Measurements from ENCODE around the gene KCNJ13. TPM values are rescaled to one million over a fixed set of nuclear protein-coding genes. Genes with fewer than 3 reads are reported as not detected.

KCNJ13 gene
- total and polyA plus RNA-seq, 4 donors: 0.08 to 0.79 TPM; not detected in 2

DNA sequence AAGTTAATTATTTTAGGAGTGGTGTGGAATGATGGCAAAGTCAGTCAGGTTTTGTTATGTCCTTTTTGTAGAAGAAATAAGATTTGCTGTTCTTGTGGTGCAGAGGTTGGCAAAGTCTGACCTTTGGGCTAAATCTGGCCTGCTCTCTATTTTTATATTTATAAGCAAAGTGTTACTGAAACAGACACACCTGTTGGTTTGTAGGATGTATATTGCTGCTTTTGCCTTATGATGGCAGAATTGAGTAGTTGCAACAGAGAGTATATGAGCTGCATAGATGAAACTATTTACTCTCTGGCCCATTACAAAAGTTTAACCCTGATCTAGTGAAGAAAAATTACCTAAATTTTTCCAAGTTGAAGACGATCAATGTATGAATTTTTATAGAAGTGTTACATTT, 34.1 kb upstream of the KCNJ13 start:
- Histone ChIP-seq H3K36me3 (ENCODE audit: control insufficient read depth in 4 of 4, insufficient read depth in 3 of 4, low read depth in 1 of 4, low read length in 3 of 4) (peaks cover 11 to 59% (median 55%) of the 10 kb centered on the region in 4 donors), H3K4me1 (ENCODE audit: control insufficient read depth in 4 of 4, insufficient read depth in 4 of 4, low read length in 3 of 4) (no peaks in the 10 kb centered on the region), H3K27ac (ENCODE audit: low read depth in 1 of 2, low read length in 2 of 2) (no peak overlapping the region), H3K9ac (ENCODE audit: low read depth in 1 of 2, low read length in 2 of 2) (no peak overlapping the region), H3K27me3 (ENCODE audit: control insufficient read depth in 4 of 4, insufficient read depth in 4 of 4, low read length in 3 of 4) (no peaks in the 10 kb centered on the region), H3K9me3 (ENCODE audit: control insufficient read depth in 4 of 4, low read length in 3 of 4) (no peaks in the 10 kb centered on the region), H3K4me3 (ENCODE audit: low read depth in 1 of 3, low read length in 3 of 3) (no peak overlapping the region)
- no peak for DNase-seq (ENCODE audit: low spot score)
- TF ChIP-seq YY1 (IDR thresholded peaks at IDR 0.05) (no peak), FOXA1 (IDR thresholded peaks at IDR 0.05) (no peak), TAF1 (conservative IDR thresholded peaks at IDR 0.05) (no peak), SP1 (IDR thresholded peaks at IDR 0.05) (no peak), RXRA (IDR thresholded peaks at IDR 0.05) (no peak), JUND (IDR thresholded peaks at IDR 0.05) (no peak), GABPA (IDR thresholded peaks at IDR 0.05 in 1 of 2, conservative IDR thresholded peaks at IDR 0.05 in 1 of 2) (no peak), NR2F2 (IDR thresholded peaks at IDR 0.05) (no peak)
- TF ChIP-seq, protein P1, sequence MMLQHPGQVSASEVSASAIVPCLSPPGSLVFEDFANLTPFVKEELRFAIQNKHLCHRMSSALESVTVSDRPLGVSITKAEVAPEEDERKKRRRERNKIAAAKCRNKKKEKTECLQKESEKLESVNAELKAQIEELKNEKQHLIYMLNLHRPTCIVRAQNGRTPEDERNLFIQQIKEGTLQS (IDR thresholded peaks at IDR 0.05): no peak
- TF ChIP-seq, protein P2, sequence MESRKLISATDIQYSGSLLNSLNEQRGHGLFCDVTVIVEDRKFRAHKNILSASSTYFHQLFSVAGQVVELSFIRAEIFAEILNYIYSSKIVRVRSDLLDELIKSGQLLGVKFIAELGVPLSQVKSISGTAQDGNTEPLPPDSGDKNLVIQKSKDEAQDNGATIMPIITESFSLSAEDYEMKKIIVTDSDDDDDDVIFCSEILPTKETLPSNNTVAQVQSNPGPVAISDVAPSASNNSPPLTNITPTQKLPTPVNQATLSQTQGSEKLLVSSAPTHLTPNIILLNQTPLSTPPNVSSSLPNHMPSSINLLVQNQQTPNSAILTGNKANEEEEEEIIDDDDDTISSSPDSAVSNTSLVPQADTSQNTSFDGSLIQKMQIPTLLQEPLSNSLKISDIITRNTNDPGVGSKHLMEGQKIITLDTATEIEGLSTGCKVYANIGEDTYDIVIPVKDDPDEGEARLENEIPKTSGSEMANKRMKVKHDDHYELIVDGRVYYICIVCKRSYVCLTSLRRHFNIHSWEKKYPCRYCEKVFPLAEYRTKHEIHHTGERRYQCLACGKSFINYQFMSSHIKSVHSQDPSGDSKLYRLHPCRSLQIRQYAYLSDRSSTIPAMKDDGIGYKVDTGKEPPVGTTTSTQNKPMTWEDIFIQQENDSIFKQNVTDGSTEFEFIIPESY (IDR thresholded peaks at IDR 0.05): no peak
- WGBS: 98% methylated on average over 1 of the region's 1 CpG

DNA sequence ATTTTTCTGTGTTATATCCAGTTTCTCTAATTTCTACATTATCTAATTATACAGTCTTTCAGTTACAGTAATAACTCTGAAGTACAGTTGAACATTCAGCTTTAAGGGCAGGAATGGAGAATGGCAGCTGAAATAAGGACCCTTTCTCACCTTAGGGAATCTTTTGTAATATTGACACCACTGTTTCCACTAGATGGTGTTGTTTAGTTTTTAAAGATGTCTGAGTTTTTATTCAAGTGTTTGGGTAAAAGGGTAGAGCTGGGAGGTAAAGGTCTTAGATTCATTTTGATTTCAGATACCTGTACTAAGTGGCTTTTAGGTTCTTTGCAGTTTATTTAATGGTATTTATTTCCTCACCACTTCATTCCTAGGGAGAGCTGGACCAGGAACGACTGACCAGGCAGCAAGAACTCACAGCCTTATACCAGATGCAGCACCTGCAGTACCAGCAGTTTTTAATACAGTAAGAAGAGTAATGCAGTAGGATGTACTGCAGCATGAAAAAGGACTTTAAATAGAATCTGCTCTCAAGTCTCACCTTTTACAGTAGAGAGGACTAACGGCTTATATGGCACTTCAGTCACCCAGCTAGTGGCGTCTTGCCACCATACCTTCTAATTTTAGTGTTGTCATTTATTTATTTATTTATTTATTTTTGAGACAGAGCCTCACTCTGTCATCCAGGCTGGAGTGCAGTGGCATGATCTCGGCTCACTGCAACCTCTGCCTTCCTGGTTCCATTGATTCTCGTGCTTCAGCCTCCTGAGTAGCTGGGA, 33.2 kb upstream of the KCNJ13 start:
- WGBS: 92% methylated on average over 5 of the region's 5 CpGs
- TF ChIP-seq, protein P3, sequence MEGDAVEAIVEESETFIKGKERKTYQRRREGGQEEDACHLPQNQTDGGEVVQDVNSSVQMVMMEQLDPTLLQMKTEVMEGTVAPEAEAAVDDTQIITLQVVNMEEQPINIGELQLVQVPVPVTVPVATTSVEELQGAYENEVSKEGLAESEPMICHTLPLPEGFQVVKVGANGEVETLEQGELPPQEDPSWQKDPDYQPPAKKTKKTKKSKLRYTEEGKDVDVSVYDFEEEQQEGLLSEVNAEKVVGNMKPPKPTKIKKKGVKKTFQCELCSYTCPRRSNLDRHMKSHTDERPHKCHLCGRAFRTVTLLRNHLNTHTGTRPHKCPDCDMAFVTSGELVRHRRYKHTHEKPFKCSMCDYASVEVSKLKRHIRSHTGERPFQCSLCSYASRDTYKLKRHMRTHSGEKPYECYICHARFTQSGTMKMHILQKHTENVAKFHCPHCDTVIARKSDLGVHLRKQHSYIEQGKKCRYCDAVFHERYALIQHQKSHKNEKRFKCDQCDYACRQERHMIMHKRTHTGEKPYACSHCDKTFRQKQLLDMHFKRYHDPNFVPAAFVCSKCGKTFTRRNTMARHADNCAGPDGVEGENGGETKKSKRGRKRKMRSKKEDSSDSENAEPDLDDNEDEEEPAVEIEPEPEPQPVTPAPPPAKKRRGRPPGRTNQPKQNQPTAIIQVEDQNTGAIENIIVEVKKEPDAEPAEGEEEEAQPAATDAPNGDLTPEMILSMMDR (IDR thresholded peaks at IDR 0.05; ENCODE audit: low read depth, low read length, missing input control): no peak
- TF ChIP-seq JUND (IDR thresholded peaks at IDR 0.05): no peak
- TF ChIP-seq, protein P2 (IDR thresholded peaks at IDR 0.05): no peak
- Histone ChIP-seq H3K4me1 (ENCODE audit: control insufficient read depth in 4 of 4, insufficient read depth in 4 of 4, low read length in 3 of 4) (no peaks in the 10 kb centered on the region), H3K9ac (ENCODE audit: low read depth in 1 of 2, low read length in 2 of 2) (no peak overlapping the region), H3K36me3 (ENCODE audit: control insufficient read depth in 4 of 4, insufficient read depth in 3 of 4, low read depth in 1 of 4, low read length in 3 of 4) (peaks cover 11 to 55% (median 52%) of the 10 kb centered on the region in 4 donors), H3K9me3 (ENCODE audit: control insufficient read depth in 4 of 4, low read length in 3 of 4) (no peaks in the 10 kb centered on the region), H3K27me3 (ENCODE audit: control insufficient read depth in 4 of 4, insufficient read depth in 4 of 4, low read length in 3 of 4) (no peaks in the 10 kb centered on the region), H3K4me3 (ENCODE audit: low read depth in 1 of 3, low read length in 3 of 3) (no peak overlapping the region), H3K27ac (ENCODE audit: low read depth in 1 of 2, low read length in 2 of 2) (no peak overlapping the region)
- no peak for DNase-seq (ENCODE audit: low spot score)
